HG02678 (cell line): ENCODE data around the gene KIDINS220.

ENCODE experiments used
- ATAC-seq: cut with Tn5 transposase; IDR thresholded peaks from one replicate; pipeline ENCODE4 v1.9.1; 2021; ENCODE audit warnings: mild to moderate bottlenecking, moderate library complexity; ENCODE audit not compliant: unreplicated experiment

The KIDINS220 gene

DNA sequence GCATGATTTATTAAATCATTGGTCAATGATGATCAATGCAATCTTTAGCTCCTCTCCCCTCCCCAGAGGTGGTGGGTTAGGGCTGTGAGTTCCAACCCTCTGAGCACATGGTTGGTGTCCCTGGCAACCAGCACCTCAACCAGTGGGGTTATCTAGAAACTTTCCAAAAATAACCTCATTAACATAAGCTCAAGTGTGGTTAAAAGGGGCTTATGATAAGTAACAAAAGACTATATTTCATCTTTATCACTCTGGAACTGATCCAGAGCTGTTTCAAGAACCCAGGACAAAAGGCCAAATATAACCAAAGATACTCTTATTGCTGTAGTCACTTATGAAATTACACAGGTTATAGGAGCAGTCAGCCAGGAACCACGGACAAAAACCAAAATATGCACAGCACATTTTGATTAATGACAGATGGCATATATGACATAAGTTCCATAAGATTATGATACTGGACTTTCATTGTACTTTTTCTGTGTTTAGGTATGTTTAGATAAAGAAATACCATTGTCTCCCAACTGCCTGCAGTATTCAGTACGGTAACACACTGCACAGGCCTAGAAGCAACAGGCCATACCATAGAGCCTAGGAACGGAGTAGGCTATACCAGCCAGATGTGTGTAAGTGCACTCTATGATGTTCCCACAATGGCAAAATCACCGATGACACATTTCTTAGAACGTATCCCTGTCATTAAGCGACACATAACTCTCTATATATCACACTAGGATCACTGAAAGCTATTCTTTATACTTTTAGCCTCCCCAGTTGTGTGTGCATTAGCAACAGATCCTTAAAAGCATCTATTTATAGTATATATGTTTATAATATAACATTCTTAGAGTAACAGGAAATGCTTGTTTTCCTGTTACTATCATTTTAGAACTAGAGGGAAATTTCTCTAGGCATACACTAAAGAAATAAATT, 31.9 kb downstream of the KIDINS220 start:
- ATAC-seq = no peak

- ATAC-seq = peak; percentile 100
Observed at GRCh38 chr2:8803658-8804379, 33.6 kb downstream of the KIDINS220 start.

DNA sequence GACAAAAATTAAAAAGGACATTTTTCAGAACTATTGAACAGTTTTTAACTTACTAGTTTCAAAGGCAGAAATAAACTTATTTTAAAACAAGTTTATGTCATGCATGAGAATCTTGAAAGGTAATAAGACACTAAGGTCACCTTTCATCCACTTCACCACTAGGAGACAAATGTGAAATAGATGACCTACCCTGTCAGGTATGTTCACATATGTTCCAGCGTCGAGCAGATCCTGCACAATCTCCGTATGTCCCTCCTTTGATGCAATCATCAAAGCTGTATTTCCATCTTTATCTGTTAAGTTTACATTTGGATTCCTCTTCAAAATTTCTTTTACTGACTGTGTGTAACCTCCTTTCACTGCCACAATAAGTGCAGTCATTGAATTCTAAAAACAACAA, 34.7 kb downstream of the KIDINS220 start:
- no peak for ATAC-seq

- ATAC-seq = no peak
Observed at GRCh38 chr2:8800821-8801220, 36.6 kb downstream of the KIDINS220 start.

DNA sequence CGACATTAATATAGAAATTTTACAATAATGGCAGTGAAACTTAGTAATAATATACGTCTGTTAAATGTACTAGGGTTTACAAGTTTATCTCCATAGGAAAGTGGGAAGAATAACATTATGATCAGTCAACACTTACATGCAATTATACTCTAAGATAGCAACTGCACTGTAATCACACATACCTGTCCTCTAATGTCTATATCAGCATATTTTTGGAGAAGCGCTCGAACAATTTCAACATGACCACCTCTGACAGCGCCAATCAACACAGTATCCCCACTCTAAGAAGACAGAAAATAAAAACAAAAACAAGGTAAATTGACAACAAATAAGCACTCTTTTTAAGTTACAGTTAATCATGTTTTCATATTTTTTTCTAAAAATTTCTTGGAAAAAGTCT, 37.2 kb downstream of the KIDINS220 start:
- no peak for ATAC-seq

GRCh38 chr2:8799004-8799403, 38.4 kb downstream of the KIDINS220 start:
- ATAC-seq = no peak

DNA sequence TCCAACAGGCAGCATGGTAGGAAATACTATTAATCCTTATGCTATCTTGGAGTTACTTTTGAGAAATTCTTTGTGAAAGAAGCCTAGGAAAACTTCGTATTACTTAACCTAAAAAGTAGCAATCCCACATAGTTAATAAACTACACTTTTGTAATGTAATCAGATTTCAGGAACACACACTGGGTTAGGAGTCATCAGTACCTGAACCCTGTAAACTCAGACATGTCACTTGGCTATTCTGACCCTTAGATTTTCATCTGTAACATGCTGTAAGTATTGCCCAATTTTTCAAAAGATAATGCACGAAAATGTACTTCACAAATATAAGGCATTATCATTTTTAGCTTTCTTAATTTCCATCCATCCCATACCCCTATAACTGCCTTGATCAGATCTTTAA, 39.0 kb downstream of the KIDINS220 start:
- no peak for ATAC-seq

DNA sequence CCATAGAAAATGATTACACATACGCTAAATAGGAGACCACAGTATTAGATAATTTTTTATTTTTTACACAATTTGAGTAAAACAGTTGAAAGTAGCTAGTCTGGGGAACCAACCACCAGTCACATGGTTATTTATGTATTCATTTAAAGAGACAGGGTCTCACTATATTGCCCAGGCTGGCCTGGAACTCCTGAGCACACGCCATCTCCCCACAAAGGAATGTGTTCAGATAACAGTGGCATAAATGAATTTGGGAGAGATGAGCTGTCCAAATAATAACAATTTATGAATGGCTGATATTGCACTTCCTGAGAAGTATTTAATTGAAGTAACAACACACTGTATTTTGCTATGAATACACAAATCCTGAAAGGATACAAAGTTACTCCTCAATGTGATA, 39.7 kb downstream of the KIDINS220 start:
- ATAC-seq = no peak

DNA sequence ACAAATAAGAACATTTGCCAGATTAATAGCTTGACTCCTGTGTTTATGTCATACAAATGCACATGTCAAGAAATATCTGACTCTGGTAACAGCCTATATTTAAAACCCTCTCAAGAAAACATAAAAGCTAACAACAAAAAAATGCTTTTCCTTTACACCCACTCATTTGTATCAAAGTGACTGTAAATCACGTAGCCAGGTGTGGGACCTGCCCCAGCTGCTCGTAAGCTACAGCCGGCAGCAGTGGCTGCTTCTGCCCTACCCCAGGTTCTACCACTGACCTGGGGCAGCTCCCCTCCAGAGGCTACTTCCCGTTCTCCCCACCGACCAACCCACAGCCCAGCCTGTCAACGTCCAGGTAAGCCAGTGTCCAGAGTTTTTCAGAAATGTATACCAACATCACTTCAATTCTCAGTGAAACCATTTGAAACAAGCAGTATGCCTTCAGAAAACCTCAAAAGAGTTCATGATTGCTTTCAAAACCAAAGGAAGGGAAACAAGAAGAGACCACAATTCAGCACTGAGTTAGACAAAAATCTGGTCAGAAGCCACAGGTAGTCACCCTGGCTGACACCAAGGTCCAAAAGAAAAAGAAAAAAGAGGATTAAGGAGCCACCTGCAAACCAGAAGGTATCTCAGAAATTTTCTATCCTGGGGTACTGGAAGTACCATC, 40.4 kb downstream of the KIDINS220 start:
- ATAC-seq = peak; percentile 88

DNA sequence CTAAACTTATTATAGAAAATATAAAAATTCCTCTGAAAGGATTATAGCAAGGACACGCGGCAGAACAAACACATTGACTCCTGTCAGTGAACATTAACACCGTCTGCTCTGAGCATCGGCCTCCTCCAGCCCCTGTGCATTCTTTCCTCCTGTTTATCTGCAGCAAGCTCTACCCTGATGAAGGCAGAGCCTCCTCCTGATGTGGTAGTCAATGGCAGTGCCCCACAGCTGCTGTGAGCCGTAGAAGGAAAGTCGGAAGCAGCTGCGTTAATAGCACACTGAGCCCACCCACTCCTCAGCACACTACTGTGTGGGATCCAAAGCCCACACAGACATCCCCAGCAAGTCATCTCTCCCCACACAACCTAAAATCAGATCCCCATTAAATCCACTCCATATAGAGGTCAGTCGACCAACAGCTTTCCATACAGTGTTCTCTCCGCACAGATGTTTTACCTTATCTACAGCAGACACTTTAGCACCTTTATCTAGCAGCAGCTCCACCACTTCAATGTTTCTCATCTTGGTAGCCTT, 41.0 kb downstream of the KIDINS220 start:
- ATAC-seq = no peak

- no peak for ATAC-seq
Observed at GRCh38 chr2:8794923-8795825, 42.2 kb downstream of the KIDINS220 start.

- ATAC-seq = peak; percentile 70
Observed at GRCh38 chr2:8790739-8791162, 46.7 kb downstream of the KIDINS220 start.

GRCh38 chr2:8786463-8786862, 51.0 kb downstream of the KIDINS220 start:
- ATAC-seq = no peak

GRCh38 chr2:8779795-8780671, 57.4 kb downstream of the KIDINS220 start:
- no peak for ATAC-seq

- ATAC-seq = no peak
Observed at GRCh38 chr2:8774371-8774770, 63.0 kb downstream of the KIDINS220 start.

- ATAC-seq = no peak
Observed at GRCh38 chr2:8767324-8767723, 70.1 kb downstream of the KIDINS220 start.

DNA sequence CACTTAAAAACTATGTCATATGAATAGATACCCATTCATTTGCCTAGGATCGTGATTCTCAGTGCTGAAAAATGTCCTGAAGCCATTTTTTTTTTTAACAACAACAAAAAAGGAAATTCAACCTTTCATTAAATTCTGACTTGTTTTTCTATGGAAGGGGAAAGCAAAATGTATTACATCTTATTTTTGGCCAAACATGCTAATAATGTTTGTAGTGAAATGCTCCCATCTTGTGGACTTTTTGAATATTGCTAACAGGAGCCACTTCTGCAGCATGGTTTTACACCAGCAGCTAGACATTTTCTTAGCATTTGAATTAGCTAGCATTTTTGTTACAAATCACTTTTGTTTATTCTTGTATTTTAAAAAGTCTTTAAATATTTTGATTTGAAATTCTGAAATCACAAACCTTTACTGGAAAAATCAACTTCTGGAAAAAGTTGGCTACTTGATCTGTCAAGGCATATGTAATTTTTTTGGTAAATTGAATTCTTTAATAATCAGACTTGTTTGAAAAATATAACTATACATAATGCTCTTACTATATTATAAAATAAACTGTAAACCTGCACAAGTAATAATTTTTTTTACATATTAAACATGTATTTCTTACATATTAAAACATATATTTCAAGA, 75.8 kb downstream of the KIDINS220 start:
- ATAC-seq = no peak

DNA sequence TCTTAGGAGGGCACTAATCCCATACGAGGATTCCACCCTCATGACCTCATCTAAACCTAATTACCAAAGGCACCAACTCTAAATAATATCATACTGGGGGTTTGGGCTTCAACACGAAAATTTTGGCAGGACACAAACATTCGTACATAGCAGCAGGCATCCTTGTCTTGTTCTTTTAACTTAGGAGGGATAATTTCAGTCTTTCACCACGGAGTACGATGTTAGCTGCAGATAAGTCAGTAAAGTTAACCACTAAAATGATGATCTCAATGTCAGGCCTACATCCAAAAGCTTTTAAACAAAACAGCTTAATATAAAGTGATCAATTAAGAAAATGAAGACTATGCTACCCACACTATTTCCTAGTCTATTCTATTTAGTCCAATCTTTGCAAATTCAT, 80.7 kb downstream of the KIDINS220 start:
- ATAC-seq = no peak

- ATAC-seq = no peak
Observed at GRCh38 chr2:8756230-8756629, 81.2 kb downstream of the KIDINS220 start.
